Activated T-cell treated with anti-CD3 and anti-CD28 coated beads, Interleukin-2, amount 50 U/mL, for 72 hours (primary cell): Measurements from ENCODE around the gene MAP4K3. TPM values are rescaled to one million over a fixed set of nuclear protein-coding genes. Genes with fewer than 3 reads are reported as not detected.

Source experiments
- total RNA-seq, 2 donors: library from RNA; stranded (reverse); gene quantifications; one replicate each; pipeline ENCODE4 v1.2.3, GENCODE V29; 2022

MAP4K3 gene
- total RNA-seq, 2 donors from 2014 or later, result 14.6 to 17.1 TPM

Other genes starting within 250 kb of the MAP4K3 start
- gene CDKL4, start 193.3 kb downstream of the MAP4K3 start, total RNA-seq, result under 1 TPM in 1 of 2 donors, not detected in 1; 0.30 TPM
- 1 to 10 TPM; 1.5 to 1.9 TPM for gene TMEM178A, start 228.6 kb upstream of the MAP4K3 start, total RNA-seq